ENCODE data around the gene RTP3. TPM values are rescaled to one million over a fixed set of nuclear protein-coding genes. Genes with fewer than 3 reads are reported as not detected.

RTP3 gene
- total and polyA plus RNA-seq, 2 experiments from 2014 or later = 0.16 TPM; not detected in 1

DNA sequence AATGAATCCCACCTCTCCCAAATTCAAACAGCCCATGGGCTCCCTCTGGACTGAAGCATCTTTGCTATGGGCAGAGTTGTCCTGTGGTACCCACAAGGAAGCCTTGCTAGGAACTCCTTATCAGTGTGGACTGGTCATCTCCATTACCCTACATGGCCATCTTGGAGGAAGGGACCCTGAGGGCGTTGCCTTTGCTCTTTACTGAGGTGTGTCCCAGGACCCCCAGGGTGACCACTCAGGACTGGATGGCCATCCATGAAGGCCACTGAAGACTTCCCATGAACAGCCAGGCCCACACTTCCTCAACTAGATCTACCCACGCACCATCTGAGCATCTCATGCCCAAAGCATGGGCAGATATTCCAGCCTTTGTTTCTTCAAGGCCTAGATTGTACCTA, 20.0 kb downstream of the RTP3 start:
- Histone ChIP-seq H3K4me2 (no peak overlapping the region), H3K27ac (ENCODE audit: low read depth) (no peak overlapping the region), H3K27me3 (ENCODE audit: insufficient read depth) (no peaks in the 10 kb centered on the region), H3K9me2 (ENCODE audit: insufficient read depth) (no peaks in the 10 kb centered on the region), H2AFZ (no peak overlapping the region), H4K20me1 (replicated peaks; ENCODE audit: insufficient read depth) (no peaks in the 10 kb centered on the region), H3K36me3 (ENCODE audit: insufficient read depth) (no peaks in the 10 kb centered on the region), H3K4me1 (ENCODE audit: insufficient read depth) (no peaks in the 10 kb centered on the region), H3K79me2 (replicated peaks; ENCODE audit: insufficient read depth) (no peaks in the 10 kb centered on the region), H3K4me3 (no peak overlapping the region), H3F3A (replicated peaks; ENCODE audit: low read depth) (no peaks in the 10 kb centered on the region; the same call in 1 of the 2 replicates)
- DNase-seq (ENCODE audit: low spot score) = no peak
- no peak for ATAC-seq
- Mint-ChIP-seq H3K27me3 (ENCODE audit: insufficient read depth, low read depth, poor library complexity) (peaks cover 3% of the 10 kb centered on the region), H3K36me3 (ENCODE audit: low read depth) (peaks cover 3% of the 10 kb centered on the region; the same call in 1 of the 3 replicates), H3K4me3 (no peak overlapping the region), H3K4me1 (peaks cover 7% of the 10 kb centered on the region), H3K27ac (no peak overlapping the region), H3K9me3 (no peaks in the 10 kb centered on the region)
- TF ChIP-seq POLR2AphosphoS5 (IDR thresholded peaks at IDR 0.05; ENCODE audit: low read depth) = no peak
- TF ChIP-seq, protein P1, sequence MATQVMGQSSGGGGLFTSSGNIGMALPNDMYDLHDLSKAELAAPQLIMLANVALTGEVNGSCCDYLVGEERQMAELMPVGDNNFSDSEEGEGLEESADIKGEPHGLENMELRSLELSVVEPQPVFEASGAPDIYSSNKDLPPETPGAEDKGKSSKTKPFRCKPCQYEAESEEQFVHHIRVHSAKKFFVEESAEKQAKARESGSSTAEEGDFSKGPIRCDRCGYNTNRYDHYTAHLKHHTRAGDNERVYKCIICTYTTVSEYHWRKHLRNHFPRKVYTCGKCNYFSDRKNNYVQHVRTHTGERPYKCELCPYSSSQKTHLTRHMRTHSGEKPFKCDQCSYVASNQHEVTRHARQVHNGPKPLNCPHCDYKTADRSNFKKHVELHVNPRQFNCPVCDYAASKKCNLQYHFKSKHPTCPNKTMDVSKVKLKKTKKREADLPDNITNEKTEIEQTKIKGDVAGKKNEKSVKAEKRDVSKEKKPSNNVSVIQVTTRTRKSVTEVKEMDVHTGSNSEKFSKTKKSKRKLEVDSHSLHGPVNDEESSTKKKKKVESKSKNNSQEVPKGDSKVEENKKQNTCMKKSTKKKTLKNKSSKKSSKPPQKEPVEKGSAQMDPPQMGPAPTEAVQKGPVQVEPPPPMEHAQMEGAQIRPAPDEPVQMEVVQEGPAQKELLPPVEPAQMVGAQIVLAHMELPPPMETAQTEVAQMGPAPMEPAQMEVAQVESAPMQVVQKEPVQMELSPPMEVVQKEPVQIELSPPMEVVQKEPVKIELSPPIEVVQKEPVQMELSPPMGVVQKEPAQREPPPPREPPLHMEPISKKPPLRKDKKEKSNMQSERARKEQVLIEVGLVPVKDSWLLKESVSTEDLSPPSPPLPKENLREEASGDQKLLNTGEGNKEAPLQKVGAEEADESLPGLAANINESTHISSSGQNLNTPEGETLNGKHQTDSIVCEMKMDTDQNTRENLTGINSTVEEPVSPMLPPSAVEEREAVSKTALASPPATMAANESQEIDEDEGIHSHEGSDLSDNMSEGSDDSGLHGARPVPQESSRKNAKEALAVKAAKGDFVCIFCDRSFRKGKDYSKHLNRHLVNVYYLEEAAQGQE (IDR thresholded peaks at IDR 0.05; ENCODE audit: unreplicated experiment) = no peak
- TF ChIP-seq JUNB (IDR thresholded peaks at IDR 0.05; ENCODE audit: unreplicated experiment) = no peak
- TF ChIP-seq STAT1 (IDR thresholded peaks at IDR 0.05; ENCODE audit: unreplicated experiment) = no peak
- TF ChIP-seq, protein P2, sequence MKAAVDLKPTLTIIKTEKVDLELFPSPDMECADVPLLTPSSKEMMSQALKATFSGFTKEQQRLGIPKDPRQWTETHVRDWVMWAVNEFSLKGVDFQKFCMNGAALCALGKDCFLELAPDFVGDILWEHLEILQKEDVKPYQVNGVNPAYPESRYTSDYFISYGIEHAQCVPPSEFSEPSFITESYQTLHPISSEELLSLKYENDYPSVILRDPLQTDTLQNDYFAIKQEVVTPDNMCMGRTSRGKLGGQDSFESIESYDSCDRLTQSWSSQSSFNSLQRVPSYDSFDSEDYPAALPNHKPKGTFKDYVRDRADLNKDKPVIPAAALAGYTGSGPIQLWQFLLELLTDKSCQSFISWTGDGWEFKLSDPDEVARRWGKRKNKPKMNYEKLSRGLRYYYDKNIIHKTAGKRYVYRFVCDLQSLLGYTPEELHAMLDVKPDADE (IDR thresholded peaks at IDR 0.05) = no peak
- TF ChIP-seq CREB1 (CRISPR knock-in tag; IDR thresholded peaks at IDR 0.05; ENCODE audit: low read depth) = no peak
- no peak for TF ChIP-seq NANOG (IDR thresholded peaks at IDR 0.05; ENCODE audit: borderline replicate concordance)
- TF ChIP-seq EZH2phosphoT487 (IDR thresholded peaks at IDR 0.05; ENCODE audit: unreplicated experiment) = no peak
- no peak for TF ChIP-seq ZNF114 (CRISPR knock-in tag; IDR thresholded peaks at IDR 0.05)

DNA sequence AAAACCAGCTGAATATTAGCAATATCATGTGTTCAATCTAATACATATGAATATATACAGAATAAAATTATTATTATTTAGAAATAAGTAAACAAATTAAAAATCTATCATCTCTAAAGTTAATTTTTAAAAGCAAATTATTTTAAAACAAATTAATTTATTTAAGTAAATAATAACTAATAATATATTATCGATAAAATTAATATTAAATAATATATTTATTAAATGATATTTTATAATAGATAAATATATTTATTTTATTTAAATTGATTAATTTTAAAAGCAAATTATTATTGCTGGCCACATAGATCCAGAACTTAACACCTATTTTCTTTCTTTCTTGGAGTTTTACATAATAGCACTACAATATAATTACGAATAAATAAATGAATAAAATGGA, 22.2 kb downstream of the RTP3 start:
- no peaks in the 10 kb centered on the region; the same call in 2 of the 3 replicates for H3K9me3 Mint-ChIP-seq
- no peaks in the 10 kb centered on the region for H3K27me3 ChIP-seq (ENCODE audit: insufficient read depth)
- no peaks in the 10 kb centered on the region for H4K20me1 ChIP-seq (replicated peaks; ENCODE audit: insufficient read depth)
- H3K9me2 ChIP-seq (ENCODE audit: insufficient read depth) = no peaks in the 10 kb centered on the region
- no peaks in the 10 kb centered on the region for H3K36me3 ChIP-seq (ENCODE audit: insufficient read depth)
- H3K27me3 Mint-ChIP-seq (ENCODE audit: insufficient read depth, low read depth, poor library complexity) = peaks cover 3% of the 10 kb centered on the region
- H3K27ac Mint-ChIP-seq = no peak overlapping the region
- no peak for TF ChIP-seq EZH2phosphoT487 (IDR thresholded peaks at IDR 0.05; ENCODE audit: unreplicated experiment)
- TF ChIP-seq, protein P3, sequence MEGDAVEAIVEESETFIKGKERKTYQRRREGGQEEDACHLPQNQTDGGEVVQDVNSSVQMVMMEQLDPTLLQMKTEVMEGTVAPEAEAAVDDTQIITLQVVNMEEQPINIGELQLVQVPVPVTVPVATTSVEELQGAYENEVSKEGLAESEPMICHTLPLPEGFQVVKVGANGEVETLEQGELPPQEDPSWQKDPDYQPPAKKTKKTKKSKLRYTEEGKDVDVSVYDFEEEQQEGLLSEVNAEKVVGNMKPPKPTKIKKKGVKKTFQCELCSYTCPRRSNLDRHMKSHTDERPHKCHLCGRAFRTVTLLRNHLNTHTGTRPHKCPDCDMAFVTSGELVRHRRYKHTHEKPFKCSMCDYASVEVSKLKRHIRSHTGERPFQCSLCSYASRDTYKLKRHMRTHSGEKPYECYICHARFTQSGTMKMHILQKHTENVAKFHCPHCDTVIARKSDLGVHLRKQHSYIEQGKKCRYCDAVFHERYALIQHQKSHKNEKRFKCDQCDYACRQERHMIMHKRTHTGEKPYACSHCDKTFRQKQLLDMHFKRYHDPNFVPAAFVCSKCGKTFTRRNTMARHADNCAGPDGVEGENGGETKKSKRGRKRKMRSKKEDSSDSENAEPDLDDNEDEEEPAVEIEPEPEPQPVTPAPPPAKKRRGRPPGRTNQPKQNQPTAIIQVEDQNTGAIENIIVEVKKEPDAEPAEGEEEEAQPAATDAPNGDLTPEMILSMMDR (conservative IDR thresholded peaks at IDR 0.05; ENCODE audit: low read depth in 2 of 2) = no peak
- TF ChIP-seq, protein P2 (IDR thresholded peaks at IDR 0.05) = no peak
- TF ChIP-seq CREB1 (CRISPR knock-in tag; IDR thresholded peaks at IDR 0.05; ENCODE audit: low read depth) = no peak
- no peak for TF ChIP-seq ZNF331 (CRISPR knock-in tag; IDR thresholded peaks at IDR 0.05; ENCODE audit: low read depth)
- no peak for TF ChIP-seq POLR2AphosphoS5 (IDR thresholded peaks at IDR 0.05; ENCODE audit: low read depth)
- TF ChIP-seq JUNB (IDR thresholded peaks at IDR 0.05; ENCODE audit: unreplicated experiment) = no peak
- no peak for TF ChIP-seq STAT1 (IDR thresholded peaks at IDR 0.05; ENCODE audit: unreplicated experiment)
- no peak overlapping the region for H3K4me2 ChIP-seq
- DNase-seq (ENCODE audit: low spot score) (no peak), ATAC-seq (no peak)
- peaks cover 3% of the 10 kb centered on the region; the same call in 1 of the 3 replicates for H3K36me3 Mint-ChIP-seq (ENCODE audit: low read depth)
- H3K4me1 Mint-ChIP-seq = peaks cover 7% of the 10 kb centered on the region
- H2AFZ ChIP-seq = no peak overlapping the region
- H3K27ac ChIP-seq (ENCODE audit: low read depth) = no peak overlapping the region
- H3K79me2 ChIP-seq (replicated peaks; ENCODE audit: insufficient read depth) = no peaks in the 10 kb centered on the region
- H3K4me3 Mint-ChIP-seq = no peak overlapping the region
- H3F3A ChIP-seq (replicated peaks; ENCODE audit: low read depth) = no peaks in the 10 kb centered on the region; the same call in 1 of the 2 replicates
- H3K4me3 ChIP-seq = no peak overlapping the region
- H3K4me1 ChIP-seq (ENCODE audit: insufficient read depth) = no peaks in the 10 kb centered on the region

Data from GM23338 (cell line).